Umbilical cord (tissue), 2 donors: ENCODE data around the gene ANGPTL8. TPM values are rescaled to one million over a fixed set of nuclear protein-coding genes. Genes with fewer than 3 reads are reported as not detected.

ENCODE experiments used
- DNase-seq: peaks from one replicate; pipeline ENCODE4 v3.0.0-alpha.2; 2015; ENCODE audit warnings: low spot score
- total RNA-seq: library from RNA; depleted of rRNA; stranded (reverse); fragments of >200 nt; gene quantifications from one replicate; pipeline ENCODE4 v1.2.3, GENCODE V29; 2014; ENCODE audit warnings: low replicate concordance; ENCODE audit not compliant: insufficient read depth

The ANGPTL8 gene
- total RNA-seq, 1 donor from 2014 or later: not detected

DNA sequence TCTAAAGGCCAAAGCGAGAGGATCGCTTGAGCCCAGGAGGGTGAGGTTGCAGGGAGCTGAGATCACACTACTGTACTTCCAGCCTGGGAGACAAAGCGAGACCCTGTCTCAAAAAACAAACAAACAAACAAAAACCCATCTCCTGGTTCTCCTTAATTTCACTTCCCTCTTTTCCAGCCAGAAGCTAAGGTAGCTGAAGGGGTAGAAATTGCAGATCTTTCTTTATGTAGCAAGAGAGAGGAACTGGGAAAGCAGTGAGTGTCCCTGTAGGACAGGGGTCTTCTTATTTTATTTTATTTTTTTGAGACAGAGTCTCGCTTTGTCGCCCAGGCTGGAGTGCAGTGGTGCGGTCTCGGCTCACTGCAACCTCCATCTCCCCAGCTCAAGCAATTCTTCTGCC, 52.0 kb downstream of the ANGPTL8 start:
- no peak for DNase-seq

Other genes starting within 250 kb of the ANGPTL8 start
- 120 TPM for gene LDLR, start 150.2 kb upstream of the ANGPTL8 start, total RNA-seq
- 4.3 TPM for gene SPC24, start 83.8 kb upstream of the ANGPTL8 start, total RNA-seq
- 331 TPM for gene KANK2, start 42.1 kb upstream of the ANGPTL8 start, total RNA-seq
- gene DOCK6, start 22.9 kb downstream of the ANGPTL8 start, total RNA-seq: 14.2 TPM
- gene TSPAN16, start 56.5 kb downstream of the ANGPTL8 start, total RNA-seq: not detected
- 22.4 TPM for gene RAB3D, start 100.0 kb downstream of the ANGPTL8 start, total RNA-seq
- 49.8 TPM for gene TMEM205, start 106.6 kb downstream of the ANGPTL8 start, total RNA-seq
- 3.4 TPM for gene CCDC159, start 106.9 kb downstream of the ANGPTL8 start, total RNA-seq
- gene PLPPR2, start 115.8 kb downstream of the ANGPTL8 start, total RNA-seq: 3.4 TPM
- 0.48 TPM for gene SWSAP1, start 135.0 kb downstream of the ANGPTL8 start, total RNA-seq
- 7.9 TPM for gene EPOR, start 144.7 kb downstream of the ANGPTL8 start, total RNA-seq
- 0.96 TPM for gene RGL3, start 179.7 kb downstream of the ANGPTL8 start, total RNA-seq
- gene ODAD3, start 195.5 kb downstream of the ANGPTL8 start, total RNA-seq: 1.4 TPM
- gene PRKCSH, start 196.0 kb downstream of the ANGPTL8 start, total RNA-seq: 182 TPM
- gene ELAVL3, start 241.4 kb downstream of the ANGPTL8 start, total RNA-seq: 1.2 TPM